Effector CD8-positive, alpha-beta T cell (primary cell): ENCODE measurements around the gene PLSCR2.
"Not testable (repeated sequence)": the region's sequence is repeated elsewhere in the genome, so short reads cannot be mapped to it uniquely, and the experiment has no call there.

Experiments used
- DNase-seq: peaks from one replicate; lab custom pipeline; 2025; lab: John Stamatoyannopoulos, UW

Gene PLSCR2

DNA sequence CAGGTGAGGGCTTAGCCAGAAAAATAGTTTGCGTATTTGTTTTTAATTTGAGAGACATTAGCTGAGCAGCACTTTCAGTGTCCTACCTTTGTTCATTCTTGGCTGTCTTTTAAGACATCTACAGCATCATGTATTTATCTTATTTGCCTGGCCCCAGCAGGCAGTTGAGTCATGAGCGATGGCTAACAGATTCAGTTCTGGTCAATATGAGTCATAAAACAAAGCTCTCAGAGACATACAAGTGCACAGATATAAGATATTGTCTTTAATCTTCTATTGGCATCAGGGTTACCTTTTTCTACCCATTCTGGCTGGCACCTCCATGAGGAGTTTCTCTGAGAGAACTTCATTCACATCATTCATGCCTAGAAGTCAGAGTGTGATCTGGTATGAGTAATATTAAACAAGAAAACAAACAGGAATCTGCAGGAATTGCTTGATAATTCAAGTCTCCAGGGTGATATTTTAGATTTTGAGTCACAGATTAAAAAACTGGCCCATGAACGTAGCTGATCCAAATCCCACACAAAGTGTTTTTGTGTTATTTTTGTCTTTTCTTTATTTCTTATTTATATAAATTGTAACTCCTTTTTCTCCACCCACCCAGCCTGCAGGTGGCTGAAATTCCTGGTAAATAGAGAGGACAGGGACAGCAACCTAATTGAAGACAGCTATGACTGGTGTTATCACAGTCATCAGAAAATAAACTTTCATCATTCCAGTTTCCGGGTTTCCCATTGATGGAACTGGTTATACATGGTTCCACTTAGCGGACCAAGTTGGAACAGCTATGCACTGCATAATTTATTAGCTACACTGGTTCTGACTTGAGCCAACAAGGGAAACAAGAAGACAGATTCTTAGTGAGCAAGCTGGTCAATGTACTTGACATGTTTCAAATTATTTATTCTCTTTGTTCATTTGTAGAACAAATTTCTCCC is 47.3 kb downstream of the PLSCR2 start:
- DNase-seq: no peak

DNA sequence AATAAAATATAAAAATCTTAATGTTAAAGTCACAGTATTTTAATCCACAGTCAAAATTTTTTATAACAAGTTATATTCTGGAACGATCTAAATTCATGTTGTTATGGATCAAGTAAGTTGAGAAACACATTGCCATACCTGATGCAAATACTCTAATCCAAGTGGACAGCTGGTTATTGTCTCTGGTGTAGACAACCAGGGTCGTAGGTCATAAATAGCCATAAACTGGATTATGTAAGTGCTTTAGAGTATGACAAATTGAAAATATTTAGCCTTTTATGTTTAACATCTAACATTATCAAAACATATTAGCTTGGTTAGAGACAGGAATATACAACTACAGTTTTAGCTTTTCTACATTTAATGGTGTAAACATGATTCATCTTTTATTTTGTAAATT is 53.0 kb downstream of the PLSCR2 start:
- no peak for DNase-seq

DNA sequence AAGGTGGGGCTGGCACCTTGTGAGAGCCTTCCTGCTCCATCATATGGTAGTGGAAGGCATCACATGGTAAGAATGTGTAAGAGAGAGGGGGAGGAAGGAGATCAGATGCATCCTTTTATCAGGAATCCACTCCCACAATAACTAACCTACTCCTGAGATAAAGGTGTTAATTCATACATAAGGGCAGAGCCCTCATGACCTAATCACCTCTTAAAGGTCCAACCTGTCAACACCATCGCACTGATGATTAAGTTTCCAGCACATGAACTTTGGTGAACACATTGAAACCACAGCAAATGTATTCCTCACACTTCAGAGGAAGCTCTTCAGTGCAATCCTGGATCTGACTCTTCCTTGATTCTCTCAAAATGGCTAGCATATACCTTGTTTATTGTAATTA is 55.4 kb downstream of the PLSCR2 start:
- no peak for DNase-seq

DNA sequence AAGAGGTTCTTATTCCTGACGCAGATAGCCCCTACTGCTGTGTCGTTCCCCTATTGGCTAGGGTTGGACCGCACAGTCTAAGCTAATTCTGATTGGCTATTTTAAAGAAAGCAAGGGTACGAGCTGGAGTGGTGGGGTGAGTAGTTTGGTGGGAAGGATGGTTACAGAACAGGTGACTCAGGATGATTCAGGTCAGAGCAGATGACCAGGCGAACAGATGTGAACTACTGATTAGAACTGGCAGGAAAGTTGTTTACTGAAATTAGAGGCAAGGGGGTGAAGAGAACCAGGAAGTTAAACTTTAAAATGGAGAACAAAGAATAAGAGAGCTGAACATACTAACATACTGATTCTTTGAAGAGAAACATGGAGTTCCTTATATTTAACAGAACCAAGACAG is 56.6 kb downstream of the PLSCR2 start:
- DNase-seq: not testable (repeated sequence)

DNA sequence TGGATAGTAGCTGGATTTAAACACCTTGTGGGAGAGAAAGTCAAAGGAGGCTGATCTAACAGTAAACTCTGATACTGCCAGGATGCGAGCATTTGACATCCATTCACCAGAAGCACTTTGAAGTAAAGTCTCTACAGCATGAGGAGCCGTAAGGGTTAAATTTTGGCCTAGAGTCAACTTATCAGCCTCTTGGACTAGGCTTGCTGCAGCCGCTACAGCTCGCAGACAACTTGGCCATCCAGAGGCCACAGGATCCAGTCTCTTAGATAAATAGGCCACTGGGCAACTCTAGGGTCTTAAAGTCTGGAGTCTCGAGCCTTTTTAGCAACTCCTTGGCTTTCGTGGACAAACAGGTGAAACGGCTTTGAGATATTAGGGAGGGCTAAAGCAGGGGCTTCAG is 61.4 kb downstream of the PLSCR2 start:
- DNase-seq: no peak

DNA sequence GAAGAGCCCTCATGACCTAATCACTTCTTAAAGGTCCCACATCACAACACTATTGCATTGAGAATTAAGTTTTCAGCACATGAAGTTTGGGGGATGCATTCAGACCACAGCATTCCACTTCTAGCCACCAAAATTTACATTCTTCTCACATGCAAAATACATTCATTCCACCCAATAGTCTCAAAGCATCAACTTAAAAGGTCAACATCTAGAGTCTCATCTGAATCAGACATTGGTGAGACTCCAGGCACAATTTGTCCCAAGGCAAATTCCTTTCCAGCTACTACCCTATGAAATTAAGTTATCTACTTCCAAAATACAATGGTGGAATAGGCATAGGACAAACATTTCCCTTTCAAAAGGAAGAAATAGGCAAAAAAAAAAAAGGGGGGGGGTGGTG is 64.9 kb downstream of the PLSCR2 start:
- no peak for DNase-seq

DNA sequence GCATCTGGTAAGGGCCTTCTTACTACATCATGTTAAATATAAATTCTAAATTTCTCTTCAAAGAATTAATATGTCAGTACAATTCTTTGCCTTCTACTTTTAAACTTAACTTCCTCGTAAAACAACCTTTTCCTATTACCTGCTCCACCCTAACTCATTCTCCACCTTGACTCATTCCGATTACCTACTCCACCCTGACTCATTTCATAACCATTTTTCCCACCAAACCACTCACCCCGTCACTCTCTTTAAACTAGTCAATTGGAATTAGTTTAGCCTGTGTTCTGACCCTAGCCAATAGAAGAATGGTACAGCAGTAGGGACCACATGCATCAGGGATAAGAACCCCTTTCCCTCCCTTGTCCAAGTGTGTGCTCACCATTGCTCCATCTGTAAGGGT is 65.6 kb downstream of the PLSCR2 start:
- DNase-seq: no peak

DNA sequence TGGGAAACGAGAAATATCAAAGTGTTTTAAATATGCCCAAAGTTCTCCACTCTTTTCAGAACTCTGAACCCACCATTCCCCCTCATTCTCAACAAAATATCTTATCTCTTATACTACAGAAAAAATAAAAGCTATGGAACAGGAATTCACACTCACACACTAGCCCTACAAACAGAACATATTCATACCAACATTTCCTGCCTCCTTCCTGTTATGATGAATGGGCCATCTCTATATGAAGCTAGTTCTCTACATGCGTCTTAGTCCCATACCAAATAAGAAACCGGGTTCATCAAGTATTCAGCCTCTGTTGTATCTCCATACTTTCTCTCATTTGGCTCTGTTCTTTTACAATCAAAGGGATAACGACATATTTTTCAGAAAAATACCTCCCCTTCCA is 72.6 kb downstream of the PLSCR2 start:
- DNase-seq: no peak

DNA sequence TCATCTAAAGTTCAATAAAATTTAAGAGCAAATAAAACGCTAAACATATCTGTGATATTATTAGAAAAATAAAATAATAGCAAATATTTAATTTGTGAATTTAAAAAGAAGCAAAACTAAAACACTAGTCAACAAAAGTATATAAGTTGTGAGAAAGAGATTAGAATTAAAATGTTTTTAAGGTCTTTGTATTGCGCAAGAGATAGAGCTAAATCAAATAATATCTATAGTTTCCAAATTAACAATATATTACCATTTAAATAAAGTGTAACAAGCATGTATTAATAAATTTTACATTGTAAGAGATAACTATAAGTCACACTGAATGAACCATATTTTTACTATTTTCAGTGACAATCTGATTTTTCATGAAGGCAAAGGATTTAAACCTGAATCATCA is 74.2 kb downstream of the PLSCR2 start:
- DNase-seq: no peak

DNA sequence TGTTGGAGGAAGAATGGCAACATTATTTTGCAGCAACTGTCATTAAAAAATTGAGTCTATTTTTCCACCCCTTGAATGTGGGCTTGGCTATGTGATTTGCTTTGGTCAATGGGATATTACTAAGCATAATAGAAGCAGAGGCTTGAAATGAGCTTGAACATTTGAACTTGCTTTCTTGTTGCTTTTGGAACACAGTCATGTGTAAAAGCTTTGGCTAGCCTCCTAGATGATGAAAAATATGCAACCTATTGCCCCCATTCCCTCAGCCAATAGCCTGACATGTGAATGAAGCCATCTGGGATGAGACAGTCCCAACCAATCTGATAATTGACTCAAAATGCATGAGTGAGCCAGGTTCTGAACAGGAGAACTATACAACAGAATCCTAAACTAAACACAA is 78.4 kb downstream of the PLSCR2 start:
- DNase-seq: no peak

DNA sequence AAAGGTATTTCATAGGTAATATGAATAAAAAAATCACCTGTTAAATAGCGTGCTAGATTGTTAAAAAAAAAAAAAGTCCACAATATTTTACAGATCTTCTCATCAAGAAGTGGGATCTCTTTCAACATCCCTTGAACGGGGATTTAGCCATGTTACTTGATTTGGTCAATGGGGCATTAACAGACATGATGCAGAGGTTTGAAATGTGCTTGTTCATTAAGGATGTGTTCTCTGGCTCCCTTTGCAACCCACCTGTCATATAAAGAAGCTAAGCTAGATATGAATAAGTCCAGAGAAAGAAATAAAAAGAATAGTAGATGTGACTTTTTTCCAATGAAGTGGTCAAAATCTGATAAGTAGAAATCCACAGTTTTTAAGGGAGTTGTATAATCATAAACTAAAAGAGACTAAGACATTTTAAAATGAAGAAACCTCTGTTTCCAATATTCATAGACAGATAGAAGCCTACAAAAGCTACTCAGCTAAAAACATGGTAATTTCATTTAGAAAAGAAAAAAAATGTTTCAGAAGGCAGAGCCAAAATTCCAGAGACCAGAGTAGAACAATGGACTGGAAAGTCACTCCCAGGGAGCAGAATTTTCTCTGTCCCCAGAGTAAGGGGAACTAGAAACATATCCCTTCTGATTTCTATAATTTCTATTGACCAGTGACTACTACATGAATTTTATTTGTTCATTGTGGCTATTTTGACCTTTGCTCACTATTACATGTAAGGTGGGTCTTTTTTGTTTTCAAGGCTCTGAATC is 79.2 kb downstream of the PLSCR2 start:
- DNase-seq: no peak

DNA sequence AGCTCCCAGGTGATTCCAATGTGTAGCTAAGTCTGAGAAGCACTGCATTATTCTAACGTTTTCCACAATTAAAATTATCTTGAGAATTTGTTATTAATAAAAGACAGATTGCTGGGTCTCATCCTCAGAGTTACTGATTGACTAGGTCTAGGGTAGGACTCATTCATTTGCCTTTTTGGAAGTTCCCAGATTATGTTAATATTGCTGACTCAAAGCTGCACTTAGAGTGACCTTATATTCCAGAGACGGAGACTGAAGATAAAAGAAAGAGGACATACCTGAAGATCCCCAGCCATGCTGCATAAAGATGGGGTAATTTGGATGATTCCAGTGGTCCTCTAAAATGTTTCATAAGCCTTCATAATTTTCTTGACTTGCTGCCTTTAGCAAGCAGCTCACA is 81.8 kb downstream of the PLSCR2 start:
- no peak for DNase-seq

DNA sequence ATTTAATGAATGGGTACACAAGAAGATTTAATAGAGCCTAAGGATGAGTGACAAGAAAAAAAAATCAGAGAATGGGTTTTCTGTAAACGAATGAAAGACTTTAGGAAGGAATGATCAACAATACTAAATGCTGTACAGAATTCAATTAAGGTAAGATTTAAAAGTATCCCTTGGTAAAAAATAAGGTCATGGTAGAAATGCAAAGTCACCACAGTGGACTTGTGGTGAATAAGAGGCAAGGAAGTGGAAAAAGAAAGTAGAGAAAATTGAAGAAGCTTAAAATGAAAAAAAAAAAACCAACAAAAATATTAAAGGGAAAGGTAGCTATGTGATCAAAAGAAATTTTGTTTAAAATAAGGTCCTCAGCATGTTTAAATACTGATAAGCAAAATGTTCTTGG is 82.4 kb downstream of the PLSCR2 start:
- DNase-seq: no peak

DNA sequence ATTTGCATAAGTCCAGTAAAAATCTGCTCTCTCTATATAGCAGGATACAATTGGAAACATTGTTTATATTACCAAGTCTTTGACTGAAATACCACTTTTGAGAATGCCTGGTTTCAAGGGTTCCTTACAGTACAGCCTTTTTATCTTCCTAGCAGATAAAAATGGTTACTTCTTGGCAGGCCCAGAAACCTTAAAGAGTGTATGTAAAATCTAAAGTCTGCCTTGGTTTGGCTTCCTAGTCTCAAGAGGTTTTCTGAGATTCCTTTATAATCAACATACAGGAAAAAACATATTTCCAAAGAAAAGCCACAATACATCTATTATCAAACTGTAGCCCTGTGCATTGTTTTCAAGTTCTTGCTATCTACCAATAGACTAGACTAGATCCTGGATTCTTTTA is 84.6 kb downstream of the PLSCR2 start:
- DNase-seq: no peak
